ENCODE results near the gene KRTAP4-8. TPM values are rescaled to one million over a fixed set of nuclear protein-coding genes. Genes with fewer than 3 reads are reported as not detected.
"Not testable (repeated sequence)": the region's sequence is repeated elsewhere in the genome, so short reads cannot be mapped to it uniquely, and the experiment has no call there.

KRTAP4-8 gene
- total RNA-seq, 6 experiments from 2014 or later: not detected

- H3K27ac ChIP-seq: no peak overlapping the region
- no peaks in the 10 kb centered on the region for H3K36me3 ChIP-seq
- intact Hi-C loops (cut with DNase I): no loop called here
- H3K4me1 ChIP-seq: no peaks in the 10 kb centered on the region
- no peaks in the 10 kb centered on the region for H3K27me3 ChIP-seq
- H3K9me3 ChIP-seq: no peaks in the 10 kb centered on the region
- no peak overlapping the region for H3K4me3 ChIP-seq
- WGBS (ENCODE audit: insufficient coverage, low coverage, low lambda C conversion rate, missing lambda C conversion rate): 67% methylated on average over 6 of the region's 6 CpGs
- no peak for TF ChIP-seq POLR2A (IDR thresholded peaks at IDR 0.05)
- TF ChIP-seq, protein P1, sequence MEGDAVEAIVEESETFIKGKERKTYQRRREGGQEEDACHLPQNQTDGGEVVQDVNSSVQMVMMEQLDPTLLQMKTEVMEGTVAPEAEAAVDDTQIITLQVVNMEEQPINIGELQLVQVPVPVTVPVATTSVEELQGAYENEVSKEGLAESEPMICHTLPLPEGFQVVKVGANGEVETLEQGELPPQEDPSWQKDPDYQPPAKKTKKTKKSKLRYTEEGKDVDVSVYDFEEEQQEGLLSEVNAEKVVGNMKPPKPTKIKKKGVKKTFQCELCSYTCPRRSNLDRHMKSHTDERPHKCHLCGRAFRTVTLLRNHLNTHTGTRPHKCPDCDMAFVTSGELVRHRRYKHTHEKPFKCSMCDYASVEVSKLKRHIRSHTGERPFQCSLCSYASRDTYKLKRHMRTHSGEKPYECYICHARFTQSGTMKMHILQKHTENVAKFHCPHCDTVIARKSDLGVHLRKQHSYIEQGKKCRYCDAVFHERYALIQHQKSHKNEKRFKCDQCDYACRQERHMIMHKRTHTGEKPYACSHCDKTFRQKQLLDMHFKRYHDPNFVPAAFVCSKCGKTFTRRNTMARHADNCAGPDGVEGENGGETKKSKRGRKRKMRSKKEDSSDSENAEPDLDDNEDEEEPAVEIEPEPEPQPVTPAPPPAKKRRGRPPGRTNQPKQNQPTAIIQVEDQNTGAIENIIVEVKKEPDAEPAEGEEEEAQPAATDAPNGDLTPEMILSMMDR (IDR thresholded peaks at IDR 0.05): no peak
- ATAC-seq (no peak), DNase-seq (no peak)
These were observed 539 bp upstream of the KRTAP4-8 start for GRCh38 chr17:41098481-41098880.

DNA sequence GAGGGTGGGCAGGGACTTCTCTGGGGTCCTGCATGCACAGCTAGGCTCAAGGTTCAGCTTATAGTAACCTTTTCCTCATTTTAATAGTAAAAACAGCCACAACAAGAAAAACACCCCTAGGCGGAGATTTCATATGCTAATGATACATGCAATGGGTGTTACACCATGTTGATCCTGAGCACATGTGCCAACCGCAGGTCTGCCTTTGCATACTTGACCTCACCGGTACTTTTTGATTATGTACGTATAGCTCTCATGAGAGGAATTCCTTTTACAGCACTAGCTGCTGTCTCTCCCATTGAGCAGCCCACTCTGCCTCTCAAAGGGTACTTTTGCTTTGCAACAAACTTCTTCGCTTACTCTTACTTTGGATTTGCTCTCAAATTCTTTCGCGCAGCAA lies 1.9 kb downstream of the KRTAP4-8 start:
- DNase-seq: no peak
- Histone ChIP-seq H3K4me3 (no peak overlapping the region), H3K27ac (no peak overlapping the region), H3K27me3 (no peaks in the 10 kb centered on the region), H3K9me3 (no peaks in the 10 kb centered on the region), H3K36me3 (no peaks in the 10 kb centered on the region), H3K4me1 (no peaks in the 10 kb centered on the region)
- no peak for ATAC-seq
- intact Hi-C loops (cut with DNase I): no loop called here
- TF ChIP-seq, protein P1 (IDR thresholded peaks at IDR 0.05): no peak
- no peak for TF ChIP-seq POLR2A (IDR thresholded peaks at IDR 0.05)
- WGBS (ENCODE audit: insufficient coverage, low coverage, low lambda C conversion rate, missing lambda C conversion rate): 78% methylated on average over 6 of the region's 7 CpGs

DNA sequence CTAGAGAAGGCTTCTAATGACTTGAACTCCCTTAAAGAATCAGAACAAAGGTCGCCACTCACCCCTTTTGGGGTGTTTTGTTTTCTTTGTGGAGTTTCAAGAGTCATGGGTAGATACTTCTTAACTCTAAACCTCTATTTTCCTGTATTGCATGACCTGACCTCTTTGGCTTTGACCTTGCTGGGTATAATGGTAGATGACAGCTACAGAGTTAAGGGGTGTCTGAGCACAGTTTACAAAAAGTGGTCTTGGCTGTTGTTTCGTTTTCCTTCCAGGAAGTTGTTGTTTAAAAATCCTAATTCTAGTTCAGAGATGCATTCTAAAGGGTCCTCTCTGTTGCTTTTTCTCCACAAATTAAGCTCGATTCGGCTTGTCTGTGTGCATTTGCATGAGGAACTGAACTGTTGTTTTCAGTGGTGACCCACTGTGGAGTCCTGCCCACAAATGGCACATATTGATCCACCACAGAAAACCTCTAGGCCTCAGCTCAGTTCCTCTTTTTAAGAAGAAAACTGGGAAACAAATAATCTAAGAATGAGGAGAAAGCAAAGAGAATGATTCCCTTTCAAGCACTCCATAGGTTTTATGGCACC lies 9.1 kb downstream of the KRTAP4-8 start:
- H3K36me3 ChIP-seq; H3K4me1 ChIP-seq; H3K4me3 ChIP-seq; H3K27me3 ChIP-seq; DNase-seq; intact Hi-C loops (cut with DNase I); H3K27ac ChIP-seq; ATAC-seq; H3K9me3 ChIP-seq: not testable (repeated sequence)
- 38% methylated on average over 4 of the region's 4 CpGs for WGBS (ENCODE audit: insufficient coverage, low coverage, low lambda C conversion rate, missing lambda C conversion rate)

- 60% methylated on average over 1 of the region's 14 CpGs for WGBS (ENCODE audit: insufficient coverage, low coverage, low lambda C conversion rate, missing lambda C conversion rate)
- intact Hi-C loops (cut with DNase I); ATAC-seq; H3K4me3 ChIP-seq; H3K27ac ChIP-seq; H3K4me1 ChIP-seq; H3K36me3 ChIP-seq; H3K27me3 ChIP-seq; DNase-seq; H3K9me3 ChIP-seq: not testable (repeated sequence)
These were observed 13.7 kb downstream of the KRTAP4-8 start, which contains the start of gene KRTAP4-7 for GRCh38 chr17:41084100-41084856. Gene KRTAP4-7, plus strand, starts transcription at chr17:41084150. Its CDS starts 57 bp downstream, at chr17:41084207.

DNA sequence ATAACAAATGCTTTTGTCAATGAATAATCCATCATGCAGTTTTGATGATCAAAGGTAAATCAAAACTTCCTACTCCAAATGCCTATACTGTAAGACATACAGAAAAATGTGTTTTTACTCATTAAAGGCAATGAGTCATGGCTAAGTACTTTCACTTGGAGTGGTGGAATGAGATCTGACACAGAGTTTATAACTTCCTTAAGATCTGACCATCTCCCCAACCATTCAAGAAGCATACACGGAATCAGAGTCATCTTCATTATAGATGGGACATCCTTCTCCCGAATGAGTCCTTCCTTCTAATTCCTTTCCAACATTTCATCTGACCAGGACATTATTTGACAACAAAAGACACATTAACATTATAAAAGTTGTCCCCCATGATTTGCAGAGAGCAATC lies 14.5 kb downstream of the KRTAP4-8 start:
- H3K9me3 ChIP-seq; H3K27me3 ChIP-seq; intact Hi-C loops (cut with DNase I); DNase-seq; ATAC-seq; H3K36me3 ChIP-seq; H3K4me1 ChIP-seq; H3K27ac ChIP-seq; H3K4me3 ChIP-seq: not testable (repeated sequence)
- WGBS (ENCODE audit: insufficient coverage, low coverage, low lambda C conversion rate, missing lambda C conversion rate): 48% methylated on average over 2 of the region's 2 CpGs

DNA sequence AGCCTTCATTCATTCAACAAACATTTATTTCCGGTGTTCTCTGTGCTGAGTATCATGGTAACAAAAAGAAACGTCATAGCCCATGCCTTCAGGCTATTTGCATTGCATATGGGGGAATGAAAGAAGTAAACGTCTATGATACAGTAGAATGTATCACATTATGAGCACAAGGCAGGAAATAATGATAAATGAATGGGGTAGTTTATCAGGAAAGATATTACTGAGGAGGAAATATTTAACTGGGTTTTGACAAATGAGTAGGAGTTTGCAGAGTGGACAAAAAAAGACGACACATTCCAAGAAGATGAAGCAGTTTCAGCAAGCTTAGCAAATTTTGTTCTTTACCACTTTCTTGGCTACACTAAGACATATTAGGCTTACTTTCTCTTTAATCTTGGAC lies 15.3 kb downstream of the KRTAP4-8 start:
- Histone ChIP-seq H3K4me3 (no peak overlapping the region), H3K27ac (no peak overlapping the region), H3K27me3 (no peaks in the 10 kb centered on the region), H3K36me3 (no peaks in the 10 kb centered on the region), H3K9me3 (no peaks in the 10 kb centered on the region), H3K4me1 (no peaks in the 10 kb centered on the region)
- intact Hi-C loops (cut with DNase I): no loop called here
- WGBS (ENCODE audit: insufficient coverage, low coverage, low lambda C conversion rate, missing lambda C conversion rate): 21% methylated on average over 4 of the region's 4 CpGs
- ATAC-seq (no peak), DNase-seq (no peak)
- TF ChIP-seq, protein P1 (IDR thresholded peaks at IDR 0.05): no peak
- TF ChIP-seq POLR2A (IDR thresholded peaks at IDR 0.05): no peak

Measured in right lobe of liver (tissue), 6 donors.